ENCODE data around the gene EFNA4.
A peak's percentile ranks its signal among the peaks of the same experiment; 100 is the strongest.

EFNA4 gene

GRCh38 chr1:155034318-155035208, 29.0 kb upstream of the EFNA4 start:
- DNase-seq: no peak

GRCh38 chr1:155035936-155036335, 27.6 kb upstream of the EFNA4 start:
- no peak for DNase-seq

- DNase-seq: no peak
Observed at GRCh38 chr1:155037043-155037442, 26.5 kb upstream of the EFNA4 start.

- no peak for DNase-seq
Observed at GRCh38 chr1:155037851-155038441, 25.6 kb upstream of the EFNA4 start.

GRCh38 chr1:155038602-155039307, 24.8 kb upstream of the EFNA4 start:
- DNase-seq: no peak

GRCh38 chr1:155039308-155039669, 24.3 kb upstream of the EFNA4 start:
- DNase-seq: no peak

GRCh38 chr1:155040358-155041093, 23.0 kb upstream of the EFNA4 start:
- no peak for DNase-seq

- no peak for DNase-seq
Observed at GRCh38 chr1:155042789-155043188, 20.8 kb upstream of the EFNA4 start.

GRCh38 chr1:155043301-155043702, 20.2 kb upstream of the EFNA4 start:
- DNase-seq: no peak

GRCh38 chr1:155043793-155044192, 19.7 kb upstream of the EFNA4 start:
- no peak for DNase-seq

GRCh38 chr1:155044365-155044764, 19.2 kb upstream of the EFNA4 start:
- no peak for DNase-seq

GRCh38 chr1:155044812-155045657, 18.5 kb upstream of the EFNA4 start:
- DNase-seq: peak; percentile 32

GRCh38 chr1:155048449-155049334, 14.8 kb upstream of the EFNA4 start:
- no peak for DNase-seq

GRCh38 chr1:155049651-155050559, 13.6 kb upstream of the EFNA4 start:
- DNase-seq: no peak

GRCh38 chr1:155050560-155051341, 12.8 kb upstream of the EFNA4 start, which contains the start of gene ADAM15:
Gene ADAM15, plus strand, starts transcription at chr1:155051316. Its CDS starts 71 bp downstream, at chr1:155051387.
- peak; percentile 83 for DNase-seq

- DNase-seq: no peak
Observed at GRCh38 chr1:155051342-155051776, 12.2 kb upstream of the EFNA4 start.

- peak; percentile 36 for DNase-seq
Observed at GRCh38 chr1:155051777-155052398, 11.7 kb upstream of the EFNA4 start.
